Type B pancreatic cell (in vitro differentiated cells): ENCODE measurements around the gene OR6C76. TPM values are rescaled to one million over a fixed set of nuclear protein-coding genes. Genes with fewer than 3 reads are reported as not detected.

ENCODE experiments used
- DNase-seq: peaks from one replicate; pipeline ENCODE4 v3.0.0; 2021; ENCODE audit warnings: mixed read lengths; ENCODE audit not compliant: unreplicated experiment; ENCODE audit errors: extremely low spot score
- H3K27ac Mint-ChIP-seq: 2 replicates; pipeline ENCODE4 v1.8.0; 2021; ENCODE audit warnings: mild to moderate bottlenecking, mixed read lengths
- H3K27me3 Mint-ChIP-seq: 2 replicates; pipeline ENCODE4 v1.8.0; 2021; ENCODE audit warnings: mixed read lengths
- H3K36me3 Mint-ChIP-seq: 2 replicates; pipeline ENCODE4 v1.8.0; 2021; ENCODE audit warnings: mixed read lengths
- H3K4me1 Mint-ChIP-seq: one replicate; pipeline ENCODE4 v1.8.0; 2021; ENCODE audit warnings: mixed read lengths; ENCODE audit not compliant: unreplicated experiment
- H3K4me3 Mint-ChIP-seq: 2 replicates; pipeline ENCODE4 v1.8.0; 2021; ENCODE audit warnings: mild to moderate bottlenecking, mixed read lengths
- H3K9me3 Mint-ChIP-seq: 2 replicates; pipeline ENCODE4 v1.8.0; 2021; ENCODE audit warnings: mixed read lengths
- CTCF ChIP-seq: fragments of 200-600 bp; sonication (generic); conservative IDR thresholded peaks from 2 replicates; pipeline ENCODE4 v1.5.0; 2021; ENCODE audit warnings: antibody characterized with exemption, mild to moderate bottlenecking
- total RNA-seq: library from RNA; stranded (reverse); gene quantifications from 2 replicates; pipeline ENCODE4 v1.2.1, GENCODE V29; 2021; ENCODE audit warnings: low replicate concordance

Gene OR6C76
- total RNA-seq, 1 donor from 2014 or later = not detected

DNA sequence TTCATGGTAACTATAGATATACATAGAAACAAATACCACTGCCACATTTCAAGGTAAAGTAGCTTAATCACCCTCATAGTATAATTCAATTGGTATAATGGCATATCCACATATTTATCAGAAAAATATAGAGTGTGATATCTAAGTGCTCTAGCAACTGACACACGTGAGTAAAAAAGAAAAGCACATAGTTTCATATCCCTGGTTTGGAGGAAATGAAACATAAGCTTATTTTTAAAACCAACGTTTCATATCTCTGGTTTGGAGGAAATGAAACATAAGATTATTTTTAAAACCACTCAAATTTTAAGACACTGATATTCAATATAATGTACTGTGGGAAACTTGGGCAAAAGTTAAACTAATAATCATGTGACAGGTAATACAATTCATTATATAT lies 41.8 kb downstream of the OR6C76 start:
- no peaks in the 10 kb centered on the region for H3K4me1 Mint-ChIP-seq
- no peak overlapping the region for H3K27ac Mint-ChIP-seq
- H3K27me3 Mint-ChIP-seq = no peaks in the 10 kb centered on the region
- no peak for TF ChIP-seq CTCF
- H3K4me3 Mint-ChIP-seq = no peak overlapping the region
- no peaks in the 10 kb centered on the region for H3K9me3 Mint-ChIP-seq
- H3K36me3 Mint-ChIP-seq = no peaks in the 10 kb centered on the region
- DNase-seq = no peak

GRCh38 chr12:55469291-55469690 lies 43.2 kb downstream of the OR6C76 start:
- DNase-seq = no peak
- Mint-ChIP-seq H3K9me3 (no peaks in the 10 kb centered on the region), H3K36me3 (no peaks in the 10 kb centered on the region), H3K27me3 (no peaks in the 10 kb centered on the region), H3K27ac (no peak overlapping the region), H3K4me1 (no peaks in the 10 kb centered on the region), H3K4me3 (no peak overlapping the region)
- TF ChIP-seq CTCF = no peak

DNA sequence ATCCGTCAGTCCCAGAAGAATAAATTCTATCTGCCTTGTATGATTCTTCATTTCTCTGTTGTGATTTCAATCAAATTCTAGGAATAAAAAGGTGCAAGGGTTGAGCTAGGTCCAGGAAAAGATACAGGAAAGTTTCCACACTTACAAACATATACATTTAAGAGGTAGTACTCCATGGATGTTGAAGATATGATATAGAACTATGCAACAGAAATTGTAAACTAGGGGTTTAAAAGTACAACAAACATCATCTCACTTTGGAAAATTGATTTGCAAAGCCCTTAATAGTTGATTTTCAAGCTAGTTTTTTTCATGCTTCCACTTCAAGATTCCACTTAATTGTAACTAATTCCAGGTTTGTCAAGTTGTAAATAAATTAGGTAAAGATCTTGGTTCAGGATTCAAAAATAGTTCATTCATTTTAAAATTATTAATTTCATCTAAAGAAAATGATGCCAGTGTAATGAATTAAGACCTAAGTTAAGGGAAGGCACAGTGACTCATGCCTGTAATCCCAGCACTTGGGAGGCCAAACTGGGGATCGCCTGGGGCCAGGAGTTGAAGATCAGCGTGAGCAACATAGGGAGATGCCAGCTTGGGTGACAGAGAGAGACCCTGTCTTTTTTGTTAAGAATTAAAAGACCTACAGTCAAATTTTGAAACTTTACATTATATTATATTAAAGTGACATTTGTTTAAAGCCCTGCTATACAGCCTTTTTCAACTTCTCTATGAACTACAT lies 44.2 kb downstream of the OR6C76 start, which contains the start of gene OR6C70:
Gene OR6C70 (minus strand): TSS at position 51 of the 742 bp plus-strand sequence. CDS start 0 bp downstream, at position 51.
- no peak within 1 kb of the TSS for H3K27ac Mint-ChIP-seq
- H3K36me3 Mint-ChIP-seq = no peaks in the 10 kb centered on the region
- no peak within 1 kb of the TSS for H3K4me3 Mint-ChIP-seq
- no peak for DNase-seq
- no peaks in the 10 kb centered on the region for H3K27me3 Mint-ChIP-seq
- H3K9me3 Mint-ChIP-seq = no peaks in the 10 kb centered on the region
- no peaks in the 10 kb centered on the region for H3K4me1 Mint-ChIP-seq
- no peak for TF ChIP-seq CTCF

DNA sequence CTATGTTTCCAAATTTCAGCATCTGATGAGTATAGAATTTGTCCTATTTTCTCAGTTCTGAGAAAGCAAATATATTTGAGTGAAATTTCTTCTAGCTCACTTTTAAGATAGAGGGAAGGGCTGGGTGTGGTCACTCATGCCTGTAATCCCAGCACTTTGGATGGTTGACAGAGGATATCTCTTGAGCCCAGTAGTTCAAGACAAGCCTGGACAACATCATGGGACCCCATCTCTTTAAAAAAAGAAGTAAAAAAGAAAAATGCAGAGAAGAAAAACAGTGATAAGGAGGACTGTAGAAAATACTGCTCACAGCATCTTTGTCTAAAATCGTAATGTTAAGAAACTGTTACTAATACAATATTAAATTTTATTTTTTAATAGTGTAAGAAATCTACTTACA lies 46.2 kb downstream of the OR6C76 start:
- H3K27ac Mint-ChIP-seq = no peak overlapping the region
- no peak for TF ChIP-seq CTCF
- H3K36me3 Mint-ChIP-seq = no peaks in the 10 kb centered on the region
- H3K9me3 Mint-ChIP-seq = no peaks in the 10 kb centered on the region
- H3K4me3 Mint-ChIP-seq = no peak overlapping the region
- H3K27me3 Mint-ChIP-seq = no peaks in the 10 kb centered on the region
- no peak for DNase-seq
- H3K4me1 Mint-ChIP-seq = no peaks in the 10 kb centered on the region

Other genes with a start within 250 kb of the OR6C76 start
- gene OR10A7, start 205.2 kb upstream of the OR6C76 start, total RNA-seq = not detected in 2 replicates
- not detected in 2 replicates for gene OR6C74, start 181.6 kb upstream of the OR6C76 start, total RNA-seq
- gene OR6C6, start 129.7 kb upstream of the OR6C76 start, total RNA-seq = not detected in 2 replicates
- not detected in 2 replicates for gene OR6C1, start 111.9 kb upstream of the OR6C76 start, total RNA-seq
- not detected in 2 replicates for gene OR6C3, start 95.5 kb upstream of the OR6C76 start, total RNA-seq
- gene OR6C75, start 63.3 kb upstream of the OR6C76 start, total RNA-seq = not detected in 2 replicates
- gene OR6C65, start 25.7 kb upstream of the OR6C76 start, total RNA-seq = not detected in 2 replicates
- gene OR6C2, start 17.8 kb downstream of the OR6C76 start, total RNA-seq = not detected in 2 replicates
- gene OR6C70, start 43.9 kb downstream of the OR6C76 start, total RNA-seq = not detected in 2 replicates
- gene OR6C68, start 66.1 kb downstream of the OR6C76 start, total RNA-seq = not detected in 2 replicates
- gene OR6C4, start 123.3 kb downstream of the OR6C76 start, total RNA-seq = not detected in 2 replicates
- not detected in 2 replicates for gene OR2AP1, start 146.2 kb downstream of the OR6C76 start, total RNA-seq
- not detected in 2 replicates for gene OR10P1, start 210.6 kb downstream of the OR6C76 start, total RNA-seq